Natural killer cell (primary cell): Measurements from ENCODE around the gene GEMIN5. TPM values are rescaled to one million over a fixed set of nuclear protein-coding genes. Genes with fewer than 3 reads are reported as not detected.

Experiments used
- ATAC-seq, 3 donors: fragments of 150-1000 bp in 2 of 3; fragments of 200-7000 bp in 1 of 3; cut with Tn5 transposase; 1 replicate in 1 of 3; 2 replicates in 2 of 3; pipeline ENCODE4 v1.10.0; 2021; ENCODE audit warnings: mild to moderate bottlenecking in 2 of 3, moderate library complexity in 2 of 3
- DNase-seq, 2 donors: peaks; one replicate each; pipeline versions ENCODE4 v3.0.0 to v3.0.0-alpha.2; 2013 to 2021; ENCODE audit warnings: mixed read lengths in 1 of 2
- H3K27ac ChIP-seq: one replicate; pipeline ENCODE4 v1.5.1; 2013; ENCODE audit warnings: mild to moderate bottlenecking, low read length
- H3K27me3 ChIP-seq: one replicate; pipeline ENCODE4 v1.6.1; 2013; ENCODE audit warnings: low read length; ENCODE audit not compliant: control insufficient read depth, insufficient read depth
- H3K36me3 ChIP-seq: one replicate; pipeline ENCODE4 v1.6.1; 2013; ENCODE audit warnings: low read length; ENCODE audit not compliant: control insufficient read depth, insufficient read depth
- H3K4me1 ChIP-seq: one replicate; pipeline ENCODE4 v1.6.1; 2013; ENCODE audit warnings: low read length; ENCODE audit not compliant: control insufficient read depth, insufficient read depth
- H3K4me3 ChIP-seq: one replicate; pipeline ENCODE4 v1.5.1; 2013; ENCODE audit warnings: low read length
- H3K9me3 ChIP-seq: one replicate; pipeline ENCODE4 v1.6.1; 2013; ENCODE audit warnings: low read length; ENCODE audit not compliant: control insufficient read depth, insufficient read depth
- H3K27ac Mint-ChIP-seq, 2 donors: one replicate each; pipeline ENCODE4 v1.8.0; 2022; ENCODE audit warnings: mild to moderate bottlenecking in 2 of 2, mixed read lengths in 2 of 2, moderate library complexity in 1 of 2
- H3K27me3 Mint-ChIP-seq, 2 donors: one replicate each; pipeline ENCODE4 v1.8.0; 2022; ENCODE audit warnings: low read depth in 2 of 2, mixed read lengths in 2 of 2
- H3K36me3 Mint-ChIP-seq: one replicate; pipeline ENCODE4 v1.8.0; 2022; ENCODE audit warnings: mixed read lengths
- H3K4me1 Mint-ChIP-seq, 2 donors: one replicate each; pipeline ENCODE4 v1.8.0; 2022; ENCODE audit warnings: mixed read lengths in 2 of 2
- H3K4me3 Mint-ChIP-seq: one replicate; pipeline ENCODE4 v1.8.0; 2022; ENCODE audit warnings: mild to moderate bottlenecking, moderate library complexity, mixed read lengths
- H3K9me3 Mint-ChIP-seq, 2 donors: one replicate each; pipeline ENCODE4 v1.8.0; 2022; ENCODE audit warnings: mixed read lengths in 2 of 2
- CTCF ChIP-seq: fragments of 200-600 bp; IDR thresholded peaks from one replicate; pipeline ENCODE4 v1.8.0; 2022; ENCODE audit warnings: antibody characterized with exemption
- WGBS: methylation state at CpG from one replicate; pipeline ENCODE4 v1.1.7; 2013; ENCODE audit warnings: missing lambda C conversion rate; ENCODE audit not compliant: insufficient coverage; 5-methylcytosine and 5-hydroxymethylcytosine counted together
- intact Hi-C: fragments of 100-400 bp; cut with micrococcal nuclease; formaldehyde crosslinking; loops from one replicate; pipeline ENCODE4 v1.14.2; 2022
- total RNA-seq, 4 donors: library from RNA; stranded (reverse); fragments of 120-200 nt in 1 of 4; gene quantifications; one replicate each; pipeline versions ENCODE4 v1.2.3 to v1.2.4, GENCODE V29; 2013 to 2022

Gene GEMIN5
- total RNA-seq, 3 donors from 2014 or later (not counting 1 experiment from before 2014, with no cell fraction given), result 6.3 to 12.7 (median 7.8) TPM

- Histone ChIP-seq H3K4me3 (no peak overlapping the region), H3K9me3 (no peaks in the 10 kb centered on the region), H3K27me3 (no peaks in the 10 kb centered on the region), H3K4me1 (peaks cover 18% of the 10 kb centered on the region), H3K27ac (no peak overlapping the region), H3K36me3 (peaks cover 24% of the 10 kb centered on the region)
- no peak for ATAC-seq
- H3K4me1 Mint-ChIP-seq, result peaks cover 55 to 64% of the 10 kb centered on the region in 2 donors
- intact Hi-C loops, result no loop called here
- no peaks in the 10 kb centered on the region for H3K9me3 Mint-ChIP-seq
- WGBS, result 96% methylated on average over 4 of the region's 7 CpGs
- H3K4me3 Mint-ChIP-seq, result peak overlapping the region; percentile 40
- H3K36me3 Mint-ChIP-seq, result no peaks in the 10 kb centered on the region
- no peaks in the 10 kb centered on the region for H3K27me3 Mint-ChIP-seq
- no peak for TF ChIP-seq CTCF
- DNase-seq, result no peak
- peak overlapping the region; percentile 96 to 98 for H3K27ac Mint-ChIP-seq
Observed at GRCh38 chr5:154863291-154864080, 74.5 kb downstream of the GEMIN5 start.

- Mint-ChIP-seq H3K4me3 (peak overlapping the region; percentile 3), H3K4me1 (peaks cover 59 to 67% of the 10 kb centered on the region in 2 donors), H3K27me3 (no peaks in the 10 kb centered on the region), H3K27ac (peak overlapping the region; percentile 96 to 98), H3K36me3 (no peaks in the 10 kb centered on the region), H3K9me3 (no peaks in the 10 kb centered on the region)
- DNase-seq (no peak), ATAC-seq (no peak)
- intact Hi-C loops, result no loop called here
- 33% methylated on average over 1 of the region's 2 CpGs for WGBS
- no peak for TF ChIP-seq CTCF
- H3K9me3 ChIP-seq, result no peaks in the 10 kb centered on the region
- no peaks in the 10 kb centered on the region for H3K27me3 ChIP-seq
- H3K36me3 ChIP-seq, result peaks cover 22% of the 10 kb centered on the region
- H3K27ac ChIP-seq, result no peak overlapping the region
- peaks cover 18% of the 10 kb centered on the region for H3K4me1 ChIP-seq
- no peak overlapping the region for H3K4me3 ChIP-seq
Observed at GRCh38 chr5:154862766-154863165, 75.2 kb downstream of the GEMIN5 start.

- Mint-ChIP-seq H3K4me3 (peak overlapping the region; percentile 63), H3K9me3 (no peaks in the 10 kb centered on the region), H3K4me1 (peaks cover 65 to 75% of the 10 kb centered on the region in 2 donors), H3K27me3 (no peaks in the 10 kb centered on the region), H3K27ac (peak overlapping the region; percentile 96 to 98), H3K36me3 (no peaks in the 10 kb centered on the region)
- 90% methylated on average over 7 of the region's 8 CpGs for WGBS
- Histone ChIP-seq H3K4me1 (peaks cover 23% of the 10 kb centered on the region), H3K36me3 (peaks cover 18% of the 10 kb centered on the region), H3K9me3 (no peaks in the 10 kb centered on the region), H3K27ac (no peak overlapping the region), H3K27me3 (no peaks in the 10 kb centered on the region), H3K4me3 (no peak overlapping the region)
- TF ChIP-seq CTCF, result no peak
- intact Hi-C loops, result no loop called here
- no peak for DNase-seq
- ATAC-seq, result no peak
Observed at GRCh38 chr5:154861946-154862345, 76.1 kb downstream of the GEMIN5 start.
